HG02678 (cell line): Measurements from ENCODE around the gene PRICKLE3.
"Not testable (repeated sequence)": the region's sequence is repeated elsewhere in the genome, so short reads cannot be mapped to it uniquely, and the experiment has no call there.

ENCODE experiments used
- ATAC-seq: cut with Tn5 transposase; IDR thresholded peaks from one replicate; pipeline ENCODE4 v1.9.1; 2021; ENCODE audit warnings: mild to moderate bottlenecking, moderate library complexity; ENCODE audit not compliant: unreplicated experiment

PRICKLE3 gene

GRCh38 chrX:49183701-49184281 is 2.4 kb downstream of the PRICKLE3 start:
- ATAC-seq = no peak

- no peak for ATAC-seq
Measured at GRCh38 chrX:49179358-49179757, 6.8 kb downstream of the PRICKLE3 start.

- ATAC-seq = no peak
Measured at GRCh38 chrX:49178537-49178936, 7.6 kb downstream of the PRICKLE3 start.

GRCh38 chrX:49177873-49178480 is 8.2 kb downstream of the PRICKLE3 start:
- no peak for ATAC-seq

- ATAC-seq = no peak
Measured at GRCh38 chrX:49177338-49177833, 8.8 kb downstream of the PRICKLE3 start.

GRCh38 chrX:49176421-49177326 is 9.5 kb downstream of the PRICKLE3 start:
- no peak for ATAC-seq

GRCh38 chrX:49175435-49176274 is 10.5 kb downstream of the PRICKLE3 start:
- ATAC-seq = no peak

- no peak for ATAC-seq
Measured at GRCh38 chrX:49174723-49175122, 11.4 kb downstream of the PRICKLE3 start.

GRCh38 chrX:49173544-49173943 is 12.6 kb downstream of the PRICKLE3 start:
- not testable (repeated sequence) for ATAC-seq

GRCh38 chrX:49172280-49172780 is 13.8 kb downstream of the PRICKLE3 start:
- peak; percentile 75 for ATAC-seq

- ATAC-seq = peak; percentile 40
Measured at GRCh38 chrX:49171752-49172279, 14.4 kb downstream of the PRICKLE3 start, which contains the start of gene PLP2. PLP2 (plus strand) TSS chrX:49171898; CDS start chrX:49172001, 103 bp downstream.

- ATAC-seq = no peak
Measured at GRCh38 chrX:49167740-49168108, 18.4 kb downstream of the PRICKLE3 start.

GRCh38 chrX:49166914-49167739 is 19.0 kb downstream of the PRICKLE3 start:
- ATAC-seq = no peak

GRCh38 chrX:49165901-49166881 is 20.0 kb downstream of the PRICKLE3 start:
- ATAC-seq = peak; percentile 41

GRCh38 chrX:49164589-49165360 is 21.4 kb downstream of the PRICKLE3 start:
- ATAC-seq = no peak

GRCh38 chrX:49163555-49164419 is 22.4 kb downstream of the PRICKLE3 start:
- peak; percentile 66 for ATAC-seq
